ENCODE results near the gene STAB2.

The STAB2 gene

DNA sequence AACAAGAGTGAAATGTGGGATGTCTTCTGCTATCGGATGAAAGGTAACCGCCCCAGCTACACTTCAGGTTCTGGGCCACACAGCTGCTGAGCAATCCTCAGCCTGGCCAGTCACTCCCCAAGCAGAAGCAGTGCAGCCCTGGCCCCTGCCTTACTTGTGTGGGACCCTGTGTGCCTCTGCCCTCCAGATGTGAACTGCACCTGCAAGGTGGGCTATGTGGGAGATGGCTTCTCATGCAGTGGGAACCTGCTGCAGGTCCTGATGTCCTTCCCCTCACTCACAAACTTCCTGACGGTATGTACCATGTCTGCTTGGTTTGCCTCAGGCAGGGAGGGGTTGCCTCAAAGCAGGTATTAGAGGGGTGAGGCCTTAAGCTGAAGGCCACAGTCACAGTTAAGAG is 168.4 kb downstream of the STAB2 start:
- DNase-seq (ENCODE audit: low spot score) = no peak
- TF ChIP-seq CTCF (IDR thresholded peaks at IDR 0.05; ENCODE audit: extremely low read depth, missing control alignments) = no peak

- no peak for DNase-seq (ENCODE audit: low spot score)
- no peak for TF ChIP-seq CTCF (IDR thresholded peaks at IDR 0.05; ENCODE audit: extremely low read depth, missing control alignments)
Measured at GRCh38 chr12:103756443-103756842, 169.4 kb downstream of the STAB2 start.

GRCh38 chr12:103757248-103757647 is 170.2 kb downstream of the STAB2 start:
- no peak for TF ChIP-seq CTCF (IDR thresholded peaks at IDR 0.05; ENCODE audit: extremely low read depth, missing control alignments)
- DNase-seq (ENCODE audit: low spot score) = no peak

GRCh38 chr12:103758310-103759089 is 171.4 kb downstream of the STAB2 start:
- no peak for TF ChIP-seq CTCF (IDR thresholded peaks at IDR 0.05; ENCODE audit: extremely low read depth, missing control alignments)
- no peak for DNase-seq (ENCODE audit: low spot score)

DNA sequence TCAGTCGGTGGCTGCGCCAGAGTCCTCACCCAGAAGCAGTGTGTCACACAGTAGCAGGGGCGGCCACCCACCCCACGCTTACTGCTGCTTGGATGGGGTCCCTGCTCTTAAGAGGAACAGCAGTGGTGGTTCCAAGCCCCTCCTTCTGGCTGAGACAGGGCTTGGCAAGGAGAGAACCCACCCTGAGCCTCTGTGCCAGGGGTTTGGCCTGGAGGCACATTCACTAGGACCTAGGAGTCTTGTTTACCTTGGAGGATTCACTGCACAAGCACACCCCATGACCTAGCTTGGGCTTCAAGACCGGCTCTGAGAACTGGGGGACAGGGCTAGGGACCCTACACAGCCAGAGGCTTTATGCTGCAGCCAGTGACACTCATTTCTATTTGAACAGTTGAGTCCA is 175.4 kb downstream of the STAB2 start:
- TF ChIP-seq CTCF (IDR thresholded peaks at IDR 0.05; ENCODE audit: extremely low read depth, missing control alignments) = no peak
- no peak for DNase-seq (ENCODE audit: low spot score)

- no peak for TF ChIP-seq CTCF (IDR thresholded peaks at IDR 0.05; ENCODE audit: extremely low read depth, missing control alignments)
- no peak for DNase-seq (ENCODE audit: low spot score)
Measured at GRCh38 chr12:103765322-103765721, 178.2 kb downstream of the STAB2 start.

DNA sequence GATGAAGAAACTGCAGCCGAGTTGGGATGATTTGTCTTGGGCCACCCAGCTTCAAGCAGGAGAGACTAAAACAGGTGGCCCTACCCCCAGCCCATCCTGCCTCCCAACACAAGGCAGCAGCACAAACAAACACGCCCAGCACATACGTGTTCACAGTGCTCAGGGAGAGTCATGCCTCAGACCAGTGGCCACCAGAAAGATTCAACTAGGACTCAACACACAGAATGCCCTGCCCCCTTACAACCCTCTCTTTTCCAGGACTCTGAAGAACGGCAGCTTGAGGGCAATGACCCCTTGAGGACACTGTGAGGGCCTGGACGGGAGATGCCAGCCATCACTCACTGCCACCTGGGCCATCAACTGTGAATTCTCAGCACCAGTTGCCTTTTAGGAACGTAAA is 179.0 kb downstream of the STAB2 start:
- no peak for DNase-seq (ENCODE audit: low spot score)
- no peak for TF ChIP-seq CTCF (IDR thresholded peaks at IDR 0.05; ENCODE audit: extremely low read depth, missing control alignments)
